ENCODE data around the gene ABCA13.

ABCA13 gene

DNA sequence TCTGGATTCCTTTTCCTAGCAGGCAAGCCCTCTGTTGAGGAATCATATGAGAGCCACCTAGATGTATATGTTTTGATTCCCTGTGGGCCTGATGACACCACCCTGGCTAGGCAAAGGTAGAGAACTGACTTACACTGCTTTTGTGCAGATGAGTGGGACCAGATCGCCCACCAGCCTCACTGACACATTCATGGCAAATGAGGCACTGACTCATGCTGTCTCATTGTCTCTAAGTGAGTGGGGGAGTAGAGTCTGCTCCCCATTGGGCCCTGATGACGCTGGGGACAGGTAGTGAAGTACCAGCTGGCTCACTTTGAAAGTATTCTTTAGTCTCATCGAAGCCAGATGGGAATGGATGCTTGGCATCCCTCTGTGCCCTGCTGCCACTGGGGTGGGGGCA is 326.3 kb downstream of the ABCA13 start (continued):
- TF ChIP-seq YY2 (tag by site-specific recombination; IDR thresholded peaks at IDR 0.05) (no peak), TCF7L2 (IDR thresholded peaks at IDR 0.05; ENCODE audit: borderline replicate concordance, low read depth, low read length) (no peak), ZNF776 (tag by site-specific recombination; IDR thresholded peaks at IDR 0.05; ENCODE audit: borderline replicate concordance) (no peak), ZBTB48 (tag by site-specific recombination; IDR thresholded peaks at IDR 0.05) (no peak)

DNA sequence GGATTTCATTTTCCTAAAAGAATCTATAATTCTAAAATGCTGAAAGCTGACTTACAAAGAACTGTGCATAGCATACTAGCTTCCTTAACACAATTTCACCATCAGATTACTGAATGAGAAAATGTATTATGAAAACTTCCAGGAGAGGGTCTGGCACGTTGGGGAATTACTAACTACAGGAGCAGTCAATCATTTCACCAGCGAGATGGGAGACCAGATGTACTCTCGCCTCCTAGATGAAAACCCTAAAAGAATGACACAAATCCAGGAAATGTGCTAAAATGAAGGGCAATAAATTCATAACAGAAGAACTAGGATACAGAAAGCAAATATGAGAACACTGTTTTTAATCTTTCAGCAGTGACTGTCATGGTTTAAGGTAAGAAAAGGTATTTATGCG is 330.8 kb downstream of the ABCA13 start:
- ChIA-PET POLR2A (no interaction called here), CTCF (no interaction called here)
- no peaks in the 10 kb centered on the region for H3K36me3 ChIP-seq (ENCODE audit: control insufficient read depth in 2 of 2, insufficient read depth in 1 of 2, low read length in 2 of 2)

DNA sequence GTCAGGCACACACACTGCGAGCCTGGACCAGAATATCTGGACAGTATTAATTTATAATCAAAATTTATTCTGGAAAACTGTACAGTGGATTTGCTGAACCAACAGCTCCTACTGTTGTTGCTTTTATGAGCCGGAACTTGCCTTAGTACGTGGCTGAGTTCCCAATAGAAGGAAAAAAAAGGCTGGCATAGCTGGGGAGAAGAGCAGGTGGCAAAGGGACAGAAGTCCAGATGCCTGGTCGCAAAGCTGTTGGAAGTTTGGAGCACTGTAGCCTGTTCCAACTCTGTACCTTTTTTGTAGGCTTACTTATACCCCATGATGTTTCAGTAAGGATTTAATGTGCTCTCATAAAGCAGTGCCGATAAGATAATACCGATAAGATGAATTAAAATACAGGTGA is 333.8 kb downstream of the ABCA13 start:
- ChIA-PET POLR2A (no interaction called here), CTCF (interaction anchor here (0.6 kb wide), 1 partner anchor 1272 kb away, joined by 3 read pairs; no protein-coding TSS in a partner anchor)
- no peak for TF ChIP-seq GLI2 (tag by site-specific recombination; IDR thresholded peaks at IDR 0.05; ENCODE audit: borderline replicate concordance, low read depth)
- TF ChIP-seq ZNF121 (tag by site-specific recombination; IDR thresholded peaks at IDR 0.05) = no peak
- H3K27ac ChIP-seq (ENCODE audit: extremely low read depth, low read depth, low read length) = no peak overlapping the region
- no peaks in the 10 kb centered on the region for H3K9me3 ChIP-seq (ENCODE audit: control insufficient read depth, insufficient read depth, low read depth, low read length)
- H3K36me3 ChIP-seq (ENCODE audit: control insufficient read depth in 2 of 2, insufficient read depth in 1 of 2, low read length in 2 of 2) = no peaks in the 10 kb centered on the region
- no peaks in the 10 kb centered on the region for H3K4me1 ChIP-seq (ENCODE audit: control insufficient read depth, insufficient read depth, low read length)
- H3K4me3 ChIP-seq (ENCODE audit: low read depth, low read length) = no peak overlapping the region

More for the DNA sequence above, 330.8 kb downstream of the ABCA13 start:
- Histone ChIP-seq H3K4me1 (ENCODE audit: control insufficient read depth, insufficient read depth, low read length) (no peaks in the 10 kb centered on the region), H3K9me3 (ENCODE audit: control insufficient read depth, insufficient read depth, low read depth, low read length) (no peaks in the 10 kb centered on the region), H3K4me3 (ENCODE audit: low read depth, low read length) (no peak overlapping the region), H3K27ac (ENCODE audit: extremely low read depth, low read depth, low read length) (no peak overlapping the region)
- TF ChIP-seq, protein P1, sequence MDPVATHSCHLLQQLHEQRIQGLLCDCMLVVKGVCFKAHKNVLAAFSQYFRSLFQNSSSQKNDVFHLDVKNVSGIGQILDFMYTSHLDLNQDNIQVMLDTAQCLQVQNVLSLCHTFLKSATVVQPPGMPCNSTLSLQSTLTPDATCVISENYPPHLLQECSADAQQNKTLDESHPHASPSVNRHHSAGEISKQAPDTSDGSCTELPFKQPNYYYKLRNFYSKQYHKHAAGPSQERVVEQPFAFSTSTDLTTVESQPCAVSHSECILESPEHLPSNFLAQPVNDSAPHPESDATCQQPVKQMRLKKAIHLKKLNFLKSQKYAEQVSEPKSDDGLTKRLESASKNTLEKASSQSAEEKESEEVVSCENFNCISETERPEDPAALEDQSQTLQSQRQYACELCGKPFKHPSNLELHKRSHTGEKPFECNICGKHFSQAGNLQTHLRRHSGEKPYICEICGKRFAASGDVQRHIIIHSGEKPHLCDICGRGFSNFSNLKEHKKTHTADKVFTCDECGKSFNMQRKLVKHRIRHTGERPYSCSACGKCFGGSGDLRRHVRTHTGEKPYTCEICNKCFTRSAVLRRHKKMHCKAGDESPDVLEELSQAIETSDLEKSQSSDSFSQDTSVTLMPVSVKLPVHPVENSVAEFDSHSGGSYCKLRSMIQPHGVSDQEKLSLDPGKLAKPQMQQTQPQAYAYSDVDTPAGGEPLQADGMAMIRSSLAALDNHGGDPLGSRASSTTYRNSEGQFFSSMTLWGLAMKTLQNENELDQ (tag by site-specific recombination; IDR thresholded peaks at IDR 0.05; ENCODE audit: low read depth) = no peak
- no peak for TF ChIP-seq ZNF626 (tag by site-specific recombination; IDR thresholded peaks at IDR 0.05)
- TF ChIP-seq ZNF138 (tag by site-specific recombination; IDR thresholded peaks at IDR 0.05; ENCODE audit: borderline replicate concordance) = no peak
- TF ChIP-seq ZBTB8A (tag by site-specific recombination; IDR thresholded peaks at IDR 0.05) = no peak
- no peak for TF ChIP-seq ZNF19 (tag by site-specific recombination; IDR thresholded peaks at IDR 0.05; ENCODE audit: low read depth)
- TF ChIP-seq ZNF133 (tag by site-specific recombination; IDR thresholded peaks at IDR 0.05) = no peak
- TF ChIP-seq SP2 (tag by site-specific recombination; IDR thresholded peaks at IDR 0.05) = no peak
- TF ChIP-seq HOXD13 (CRISPR knock-in tag; IDR thresholded peaks at IDR 0.05; ENCODE audit: borderline replicate concordance) = no peak
- no peak for TF ChIP-seq ZNF324 (tag by site-specific recombination; IDR thresholded peaks at IDR 0.05)
- TF ChIP-seq ZNF132 (tag by site-specific recombination; IDR thresholded peaks at IDR 0.05; ENCODE audit: borderline replicate concordance) = no peak
- TF ChIP-seq GLIS1 (tag by site-specific recombination; IDR thresholded peaks at IDR 0.05) = no peak
- TF ChIP-seq, protein P2, sequence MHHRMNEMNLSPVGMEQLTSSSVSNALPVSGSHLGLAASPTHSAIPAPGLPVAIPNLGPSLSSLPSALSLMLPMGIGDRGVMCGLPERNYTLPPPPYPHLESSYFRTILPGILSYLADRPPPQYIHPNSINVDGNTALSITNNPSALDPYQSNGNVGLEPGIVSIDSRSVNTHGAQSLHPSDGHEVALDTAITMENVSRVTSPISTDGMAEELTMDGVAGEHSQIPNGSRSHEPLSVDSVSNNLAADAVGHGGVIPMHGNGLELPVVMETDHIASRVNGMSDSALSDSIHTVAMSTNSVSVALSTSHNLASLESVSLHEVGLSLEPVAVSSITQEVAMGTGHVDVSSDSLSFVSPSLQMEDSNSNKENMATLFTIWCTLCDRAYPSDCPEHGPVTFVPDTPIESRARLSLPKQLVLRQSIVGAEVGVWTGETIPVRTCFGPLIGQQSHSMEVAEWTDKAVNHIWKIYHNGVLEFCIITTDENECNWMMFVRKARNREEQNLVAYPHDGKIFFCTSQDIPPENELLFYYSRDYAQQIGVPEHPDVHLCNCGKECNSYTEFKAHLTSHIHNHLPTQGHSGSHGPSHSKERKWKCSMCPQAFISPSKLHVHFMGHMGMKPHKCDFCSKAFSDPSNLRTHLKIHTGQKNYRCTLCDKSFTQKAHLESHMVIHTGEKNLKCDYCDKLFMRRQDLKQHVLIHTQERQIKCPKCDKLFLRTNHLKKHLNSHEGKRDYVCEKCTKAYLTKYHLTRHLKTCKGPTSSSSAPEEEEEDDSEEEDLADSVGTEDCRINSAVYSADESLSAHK (tag by site-specific recombination; IDR thresholded peaks at IDR 0.05) = no peak
- no peak for TF ChIP-seq ZNF2 (tag by site-specific recombination; IDR thresholded peaks at IDR 0.05)
- no peak for TF ChIP-seq EGR2 (tag by site-specific recombination; IDR thresholded peaks at IDR 0.05; ENCODE audit: low read depth)
